Measurements from ENCODE around the gene SYNJ1. TPM values are rescaled to one million over a fixed set of nuclear protein-coding genes. Genes with fewer than 3 reads are reported as not detected.
A peak's percentile ranks its signal among the peaks of the same experiment; 100 is the strongest.
"Not testable (repeated sequence)": the region's sequence is repeated elsewhere in the genome, so short reads cannot be mapped to it uniquely, and the experiment has no call there.

Gene SYNJ1
- total RNA-seq, 2 donors from 2014 or later: 13.1 to 14.0 TPM

- DNase-seq (no peak), ATAC-seq (no peak)
- intact Hi-C loops (cut with DNase I, micrococcal nuclease): no loop called here
Observed at GRCh38 chr21:32702702-32703101, 25.1 kb downstream of the SYNJ1 start.

DNA sequence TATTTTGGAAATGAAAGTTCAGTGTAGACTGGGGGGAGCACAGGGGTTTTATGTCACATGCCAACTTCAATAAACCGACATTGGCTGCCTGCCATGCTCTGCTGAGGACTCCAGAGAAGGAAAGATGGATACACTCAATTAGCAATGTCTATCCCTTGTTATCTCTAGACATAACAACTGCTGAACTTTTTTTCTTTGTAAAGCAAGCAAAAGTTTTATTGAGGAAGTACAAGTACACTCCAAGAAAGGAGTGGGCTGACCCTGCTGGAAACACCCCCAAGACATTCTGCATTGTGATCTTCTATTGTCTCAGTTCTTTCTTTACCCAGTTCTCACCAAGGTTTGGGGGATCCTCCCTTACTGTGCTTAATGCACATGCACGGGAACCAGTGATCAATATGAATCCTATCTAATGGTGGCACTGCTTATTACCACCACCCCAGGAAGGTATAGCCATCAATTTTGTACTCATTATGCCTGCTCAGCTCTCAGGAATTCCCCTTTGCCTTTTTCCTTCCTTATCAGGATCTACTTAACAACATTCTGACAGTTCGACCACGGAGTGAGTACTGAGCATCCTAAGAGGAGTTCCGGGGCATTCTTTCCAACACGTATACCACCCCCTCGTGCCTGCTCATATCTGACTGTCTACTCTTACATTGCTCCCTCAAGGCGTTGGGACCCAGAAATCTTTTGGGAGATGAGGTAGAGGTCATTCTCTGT is 28.7 kb downstream of the SYNJ1 start:
- ATAC-seq (peak; percentile 79), DNase-seq (peak; percentile 77 to 81)
- intact Hi-C loops (cut with DNase I, micrococcal nuclease): no loop called here

DNA sequence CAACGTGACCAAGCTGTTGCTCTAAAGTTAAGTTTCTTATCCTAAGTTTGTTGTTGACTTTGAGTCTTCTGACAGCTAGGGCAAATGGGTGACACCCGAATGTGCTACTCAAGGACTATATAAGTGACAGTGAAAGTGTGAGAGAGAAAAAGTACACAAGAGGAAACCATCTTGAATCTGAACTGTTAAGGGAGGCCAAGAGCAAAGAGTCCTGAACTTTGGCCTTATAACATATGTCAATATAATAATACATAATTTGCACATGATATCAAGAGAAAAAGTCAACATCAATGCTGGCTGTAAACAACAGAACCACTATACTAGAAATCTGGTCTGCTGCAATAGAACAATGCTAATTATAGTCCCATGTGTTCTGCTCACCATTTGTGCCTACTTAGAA is 29.5 kb downstream of the SYNJ1 start:
- DNase-seq (no peak), ATAC-seq (peak; percentile 84)
- intact Hi-C loops (cut with DNase I, micrococcal nuclease): no loop called here

- ATAC-seq; intact Hi-C loops (cut with DNase I, micrococcal nuclease); DNase-seq: not testable (repeated sequence)
Observed at GRCh38 chr21:32695482-32695881, 32.3 kb downstream of the SYNJ1 start.

- DNase-seq: no peak
- ATAC-seq: no peak
- intact Hi-C loops (cut with DNase I, micrococcal nuclease): no loop called here
Observed at GRCh38 chr21:32693581-32693980, 34.2 kb downstream of the SYNJ1 start.

DNA sequence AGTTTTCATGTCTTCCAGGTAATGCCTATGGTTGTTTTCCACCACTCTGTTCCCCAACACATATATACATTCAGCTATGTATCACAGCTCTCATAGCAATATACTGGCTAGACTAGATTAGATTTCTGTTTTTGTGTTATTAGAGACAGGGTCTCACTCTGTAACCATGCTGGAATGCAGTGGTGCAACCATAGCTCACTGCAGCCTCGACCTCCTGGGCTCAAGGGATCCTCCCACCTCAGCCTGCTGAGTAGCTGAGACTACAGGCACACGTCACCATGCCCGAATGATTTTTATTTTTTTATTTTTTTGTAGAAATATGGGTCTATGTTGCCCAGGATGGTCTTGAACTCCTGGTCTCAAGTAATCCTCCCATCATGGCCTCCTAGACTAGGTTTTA is 37.7 kb downstream of the SYNJ1 start:
- DNase-seq (no peak), ATAC-seq (no peak)

DNA sequence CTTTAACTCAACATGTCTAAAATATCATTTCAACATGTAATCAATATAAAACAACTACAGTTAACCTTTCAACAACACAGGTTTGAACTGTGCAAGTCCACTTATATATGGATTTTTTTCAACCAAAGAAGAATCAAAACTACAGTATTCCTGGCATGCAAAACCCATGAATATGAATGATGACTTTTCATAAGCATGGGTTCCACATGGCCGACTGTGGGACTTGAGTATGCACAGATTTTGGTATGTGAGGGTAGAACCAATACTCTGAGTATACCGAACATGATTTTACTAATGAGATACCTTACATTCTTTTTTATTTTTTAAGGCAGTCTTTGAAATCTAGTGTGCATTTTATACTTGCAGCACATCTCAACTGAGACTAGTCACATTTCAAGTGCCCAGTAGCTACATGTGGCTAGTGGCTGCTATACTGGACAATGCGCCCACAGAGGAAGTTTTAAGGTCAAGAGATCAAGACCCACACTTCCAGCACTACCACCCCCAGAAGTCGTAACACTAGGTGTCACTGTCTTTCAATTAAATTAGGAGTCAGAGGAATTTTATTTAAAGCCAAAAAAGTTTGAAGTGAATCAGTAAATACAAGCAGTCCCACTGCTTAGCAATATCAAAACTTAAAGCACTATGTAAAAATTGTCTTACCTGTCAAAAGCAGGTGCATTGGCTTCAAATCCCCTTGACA is 40.0 kb downstream of the SYNJ1 start:
- DNase-seq: no peak
- intact Hi-C loops (cut with DNase I, micrococcal nuclease): no loop called here
- no peak for ATAC-seq

More for the DNA sequence above, 37.7 kb downstream of the SYNJ1 start:
- intact Hi-C loops (cut with DNase I, micrococcal nuclease): no loop called here

GRCh38 chr21:32682696-32683474 is 44.9 kb downstream of the SYNJ1 start:
- ATAC-seq (peak; percentile 46), DNase-seq (no peak)
- intact Hi-C loops (cut with DNase I, micrococcal nuclease): no loop called here

- DNase-seq (no peak), ATAC-seq (peak; percentile 97)
- intact Hi-C loops (cut with DNase I, micrococcal nuclease): no loop called here
Observed at GRCh38 chr21:32674731-32675130, 53.1 kb downstream of the SYNJ1 start.

- DNase-seq: no peak
- intact Hi-C loops (cut with DNase I, micrococcal nuclease): no loop called here
Observed at GRCh38 chr21:32674038-32674437, 53.8 kb downstream of the SYNJ1 start.

DNA sequence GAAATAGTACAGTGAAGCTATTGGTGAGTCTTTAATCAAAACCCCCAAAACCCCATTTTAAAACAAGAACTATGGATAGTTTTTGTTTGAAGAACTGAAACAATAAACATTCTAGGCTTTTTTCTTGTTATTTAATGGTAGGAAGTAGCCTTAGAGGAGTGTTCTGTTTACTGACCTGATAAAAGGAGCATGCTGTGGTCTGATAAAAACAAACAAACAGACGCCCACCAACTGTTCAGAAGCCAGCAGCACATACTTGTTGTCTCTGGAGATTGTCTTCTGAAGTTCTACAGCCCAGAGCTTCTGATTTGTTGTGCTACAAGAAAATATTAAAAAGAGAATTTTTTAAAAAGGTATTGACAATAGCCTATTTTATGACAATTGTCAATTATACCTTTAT is 61.6 kb downstream of the SYNJ1 start:
- intact Hi-C loops (cut with DNase I, micrococcal nuclease): no loop called here
- no peak for DNase-seq
- ATAC-seq: no peak

More at GRCh38 chr21:32674038-32674437, 53.8 kb downstream of the SYNJ1 start:
- ATAC-seq: no peak

- ATAC-seq; intact Hi-C loops (cut with DNase I, micrococcal nuclease); DNase-seq: not testable (repeated sequence)
Observed at GRCh38 chr21:32664095-32664494, 63.7 kb downstream of the SYNJ1 start.

DNA sequence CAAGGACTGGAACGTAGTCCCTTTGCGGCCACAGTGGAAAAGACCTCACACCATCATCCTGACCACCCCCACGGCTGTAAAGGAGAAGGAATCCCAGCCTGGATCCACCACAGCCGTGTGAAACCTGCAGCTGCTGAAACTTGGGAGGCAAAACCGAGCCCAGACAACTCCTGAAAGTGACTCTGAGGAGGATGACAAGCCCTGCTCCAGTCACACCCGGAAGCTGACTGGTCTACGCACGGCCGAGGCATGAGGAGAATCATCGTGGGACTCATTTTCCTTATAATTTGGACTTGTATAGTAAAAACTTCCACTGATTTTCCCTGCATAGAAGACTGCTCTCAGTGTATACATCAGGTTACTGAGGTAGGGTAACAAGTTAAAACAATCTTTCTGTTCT is 65.8 kb downstream of the SYNJ1 start:
- ATAC-seq; DNase-seq; intact Hi-C loops (cut with DNase I, micrococcal nuclease): not testable (repeated sequence)

- intact Hi-C loops (cut with DNase I, micrococcal nuclease); DNase-seq; ATAC-seq: not testable (repeated sequence)
Observed at GRCh38 chr21:32661026-32661782, 66.6 kb downstream of the SYNJ1 start.

GRCh38 chr21:32658524-32658923 is 69.3 kb downstream of the SYNJ1 start:
- ATAC-seq: no peak
- intact Hi-C loops (cut with DNase I, micrococcal nuclease): no loop called here
- DNase-seq: no peak

- intact Hi-C loops (cut with DNase I, micrococcal nuclease): no loop called here
- DNase-seq: peak in 1 of 2 donors; percentile 24
- peak; percentile 94 for ATAC-seq
Observed at GRCh38 chr21:32653326-32653901, 74.4 kb downstream of the SYNJ1 start.

DNA sequence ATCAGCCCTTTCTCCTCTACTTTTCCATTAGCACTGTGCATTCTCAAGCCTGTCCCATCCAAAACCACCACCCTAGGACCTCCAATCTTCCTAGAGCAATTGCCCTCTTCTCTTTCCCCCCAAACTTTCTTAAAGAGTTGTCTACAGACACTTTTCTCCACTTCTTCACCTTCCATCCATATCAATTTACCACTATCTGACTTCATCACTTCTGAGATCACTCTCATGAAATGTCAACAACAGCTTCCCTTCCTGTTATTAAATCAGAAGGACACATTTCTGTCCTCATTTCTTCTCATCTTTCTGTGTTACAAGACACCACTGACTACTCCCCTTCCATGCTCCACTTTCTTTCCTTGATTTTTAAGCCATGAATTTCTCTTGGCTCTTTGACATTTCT is 79.6 kb downstream of the SYNJ1 start:
- intact Hi-C loops (cut with DNase I, micrococcal nuclease): no loop called here
- DNase-seq (no peak), ATAC-seq (no peak)
